Measurements from ENCODE around the gene TNIK.

DNA sequence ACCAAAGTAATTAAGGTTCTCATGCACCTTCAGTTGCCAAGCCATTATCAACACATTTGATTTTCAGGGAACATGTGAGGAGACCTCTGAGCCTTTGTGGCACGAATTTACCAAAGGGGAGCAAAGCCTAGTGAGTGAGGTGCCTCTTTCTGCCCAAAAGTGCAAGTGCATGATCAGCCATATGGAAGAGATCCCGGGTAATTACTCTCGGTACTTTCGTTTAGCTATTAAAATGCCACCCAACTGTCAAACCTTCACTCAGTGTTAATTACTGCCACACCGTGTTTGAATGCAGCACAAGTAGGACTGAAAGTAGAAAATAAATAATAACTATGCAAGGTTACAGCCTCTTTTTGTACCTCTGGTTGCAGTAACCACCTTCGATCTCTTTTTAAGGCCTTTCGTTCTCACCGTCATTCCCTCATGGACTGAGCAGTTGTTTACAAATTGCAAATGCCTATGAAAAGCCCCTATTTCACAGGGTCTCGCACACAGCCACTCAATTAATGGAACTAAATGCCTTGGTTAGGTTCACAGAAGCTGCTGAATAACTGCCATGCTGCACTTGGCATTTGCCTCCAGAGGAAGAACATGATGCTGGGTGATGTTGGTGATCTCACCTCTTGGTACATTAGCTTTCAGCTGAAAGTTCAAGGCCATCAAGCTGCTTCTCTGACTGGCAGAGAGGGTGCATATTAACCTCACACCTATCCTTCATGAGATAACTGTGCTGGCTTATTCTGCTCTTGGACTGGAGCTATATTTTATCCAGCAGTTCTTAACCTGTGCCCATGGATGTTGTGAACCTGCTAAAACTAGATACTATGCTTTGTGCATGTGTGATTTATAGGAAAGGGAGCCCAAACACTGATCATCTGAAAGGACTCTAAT is 69.9 kb downstream of the TNIK start:
- TF ChIP-seq, protein P1, sequence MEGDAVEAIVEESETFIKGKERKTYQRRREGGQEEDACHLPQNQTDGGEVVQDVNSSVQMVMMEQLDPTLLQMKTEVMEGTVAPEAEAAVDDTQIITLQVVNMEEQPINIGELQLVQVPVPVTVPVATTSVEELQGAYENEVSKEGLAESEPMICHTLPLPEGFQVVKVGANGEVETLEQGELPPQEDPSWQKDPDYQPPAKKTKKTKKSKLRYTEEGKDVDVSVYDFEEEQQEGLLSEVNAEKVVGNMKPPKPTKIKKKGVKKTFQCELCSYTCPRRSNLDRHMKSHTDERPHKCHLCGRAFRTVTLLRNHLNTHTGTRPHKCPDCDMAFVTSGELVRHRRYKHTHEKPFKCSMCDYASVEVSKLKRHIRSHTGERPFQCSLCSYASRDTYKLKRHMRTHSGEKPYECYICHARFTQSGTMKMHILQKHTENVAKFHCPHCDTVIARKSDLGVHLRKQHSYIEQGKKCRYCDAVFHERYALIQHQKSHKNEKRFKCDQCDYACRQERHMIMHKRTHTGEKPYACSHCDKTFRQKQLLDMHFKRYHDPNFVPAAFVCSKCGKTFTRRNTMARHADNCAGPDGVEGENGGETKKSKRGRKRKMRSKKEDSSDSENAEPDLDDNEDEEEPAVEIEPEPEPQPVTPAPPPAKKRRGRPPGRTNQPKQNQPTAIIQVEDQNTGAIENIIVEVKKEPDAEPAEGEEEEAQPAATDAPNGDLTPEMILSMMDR (IDR thresholded peaks at IDR 0.05; ENCODE audit: low read depth, low read length, poor library complexity, severe bottlenecking) = no peak
- TF ChIP-seq EZH2phosphoT487 (IDR thresholded peaks at IDR 0.05; ENCODE audit: borderline replicate concordance, low read length) = no peak

Data from DOHH2 (cell line).